ENCODE measurements around the gene CFAP46.

The CFAP46 gene

GRCh38 chr10:132915411-132915810, 27.0 kb downstream of the CFAP46 start:
- no peak overlapping the region for H3K4me3 ChIP-seq (ENCODE audit: low read length)
- TF ChIP-seq ZNF274 (IDR thresholded peaks at IDR 0.05; ENCODE audit: low read depth, low read length): no peak

GRCh38 chr10:132914732-132915131, 27.6 kb downstream of the CFAP46 start:
- no peak for TF ChIP-seq ZNF274 (IDR thresholded peaks at IDR 0.05; ENCODE audit: low read depth, low read length)
- no peak overlapping the region for H3K4me3 ChIP-seq (ENCODE audit: low read length)

GRCh38 chr10:132913559-132914115, 28.7 kb downstream of the CFAP46 start:
- H3K4me3 ChIP-seq (ENCODE audit: low read length): no peak overlapping the region
- no peak for TF ChIP-seq ZNF274 (IDR thresholded peaks at IDR 0.05; ENCODE audit: low read depth, low read length)

- no peak for TF ChIP-seq ZNF274 (IDR thresholded peaks at IDR 0.05; ENCODE audit: low read depth, low read length)
- no peak overlapping the region for H3K4me3 ChIP-seq (ENCODE audit: low read length)
Measured at GRCh38 chr10:132912713-132913558, 29.4 kb downstream of the CFAP46 start.

GRCh38 chr10:132912225-132912712, 30.1 kb downstream of the CFAP46 start:
- no peak for TF ChIP-seq ZNF274 (IDR thresholded peaks at IDR 0.05; ENCODE audit: low read depth, low read length)
- H3K4me3 ChIP-seq (ENCODE audit: low read length): no peak overlapping the region

GRCh38 chr10:132911786-132912097, 30.6 kb downstream of the CFAP46 start:
- no peak overlapping the region for H3K4me3 ChIP-seq (ENCODE audit: low read length)
- TF ChIP-seq ZNF274 (IDR thresholded peaks at IDR 0.05; ENCODE audit: low read depth, low read length): no peak

- no peak for TF ChIP-seq ZNF274 (IDR thresholded peaks at IDR 0.05; ENCODE audit: low read depth, low read length)
- H3K4me3 ChIP-seq (ENCODE audit: low read length): no peak overlapping the region
Measured at GRCh38 chr10:132910901-132911785, 31.2 kb downstream of the CFAP46 start.

- TF ChIP-seq ZNF274 (IDR thresholded peaks at IDR 0.05; ENCODE audit: low read depth, low read length): no peak
- no peak overlapping the region for H3K4me3 ChIP-seq (ENCODE audit: low read length)
Measured at GRCh38 chr10:132910186-132910880, 32.0 kb downstream of the CFAP46 start.

GRCh38 chr10:132909491-132910071, 32.8 kb downstream of the CFAP46 start:
- TF ChIP-seq ZNF274 (IDR thresholded peaks at IDR 0.05; ENCODE audit: low read depth, low read length): no peak
- no peak overlapping the region for H3K4me3 ChIP-seq (ENCODE audit: low read length)

GRCh38 chr10:132908621-132909295, 33.6 kb downstream of the CFAP46 start:
- no peak for TF ChIP-seq ZNF274 (IDR thresholded peaks at IDR 0.05; ENCODE audit: low read depth, low read length)
- no peak overlapping the region for H3K4me3 ChIP-seq (ENCODE audit: low read length)

GRCh38 chr10:132907821-132908620, 34.3 kb downstream of the CFAP46 start:
- no peak for TF ChIP-seq ZNF274 (IDR thresholded peaks at IDR 0.05; ENCODE audit: low read depth, low read length)

GRCh38 chr10:132906836-132907235, 35.5 kb downstream of the CFAP46 start:
- H3K4me3 ChIP-seq (ENCODE audit: low read length): no peak overlapping the region
- TF ChIP-seq ZNF274 (IDR thresholded peaks at IDR 0.05; ENCODE audit: low read depth, low read length): no peak

More at GRCh38 chr10:132907821-132908620, 34.3 kb downstream of the CFAP46 start:
- H3K4me3 ChIP-seq (ENCODE audit: low read length): no peak overlapping the region

Data from GM08714 (cell line).